HepG2 (cell line): Measurements from ENCODE around the gene PALM. TPM values are rescaled to one million over a fixed set of nuclear protein-coding genes. Genes with fewer than 3 reads are reported as not detected.

Source experiments
- GABPB1 ChIP-seq: IDR thresholded peaks from 2 replicates; pipeline ENCODE4 v1.6.1; 2016; ENCODE audit warnings: mild to moderate bottlenecking, missing genetic modification reagents, moderate library complexity, missing compliant biosample characterization
- ISX ChIP-seq: sonication (generic); formaldehyde crosslinking; conservative IDR thresholded peaks from 2 replicates; pipeline ENCODE4 v1.5.0; 2020; ENCODE audit warnings: missing genetic modification reagents
- KLF15 ChIP-seq: sonication (generic); formaldehyde crosslinking; IDR thresholded peaks from 2 replicates; pipeline ENCODE4 v1.8.1; 2023; ENCODE audit warnings: borderline replicate concordance, mild to moderate bottlenecking, inconsistent platforms, missing genetic modification reagents, mixed read lengths
- KMT2B ChIP-seq: IDR thresholded peaks from 2 replicates; pipeline ENCODE4 v1.6.1; 2016; ENCODE audit warnings: missing genetic modification reagents, missing compliant biosample characterization
- NCOA2 ChIP-seq: sonication (generic); formaldehyde crosslinking; IDR thresholded peaks from 2 replicates; pipeline ENCODE4 v1.8.0; 2022; ENCODE audit warnings: inconsistent platforms
- PPARG ChIP-seq: conservative IDR thresholded peaks from 2 replicates; pipeline ENCODE4 v1.6.1; 2016; ENCODE audit warnings: missing biosample characterization, missing genetic modification reagents
- ZNF558 ChIP-seq: sonication (generic); formaldehyde crosslinking; IDR thresholded peaks from 2 replicates; pipeline ENCODE4 v1.9.0; 2022; ENCODE audit warnings: mild to moderate bottlenecking, missing genetic modification reagents, borderline replicate concordance
- ZNF614 ChIP-seq: IDR thresholded peaks from 2 replicates; pipeline ENCODE4 v1.6.1; 2018; ENCODE audit warnings: missing biosample characterization, missing genetic modification reagents, inconsistent platforms, borderline replicate concordance
- ZSCAN9 ChIP-seq: IDR thresholded peaks from 2 replicates; pipeline ENCODE4 v1.6.1; 2016; ENCODE audit warnings: borderline replicate concordance
- polyA plus RNA-seq, 8 experiments: library from polyadenylated mRNA; depleted of rRNA in 3 of 8; stranded (reverse) in 7 of 8; unstranded in 1 of 8; fragments of >200 nt; fragmentation: Illumina TruSeq in 4 of 8; extraction: Trizol in 4 of 8; gene quantifications; 2 replicates each; pipeline versions ENCODE4 v1.2.1 to v1.2.3, GENCODE V29; 2011 to 2016; ENCODE audit warnings: low read depth in 4 of 8, missing spikeins in 1 of 8, mixed read lengths in 1 of 8; ENCODE audit not compliant: insufficient read depth in 1 of 8
- total RNA-seq, 5 experiments: library from RNA; depleted of rRNA; stranded (reverse); fragments of >200 nt; fragmentation: Illumina TruSeq; extraction: Trizol; gene quantifications; 2 replicates each; pipeline ENCODE4 v1.2.3, GENCODE V29; 2016; ENCODE audit warnings: low read depth in 1 of 5
- TF ChIP-seq, protein P1 (sequence below): sonication (generic); formaldehyde crosslinking; conservative IDR thresholded peaks from 2 replicates; pipeline ENCODE4 v1.4.0; 2020; ENCODE audit warnings: missing genetic modification reagents
- TF ChIP-seq, protein P2 (sequence below): IDR thresholded peaks from 2 replicates; pipeline ENCODE4 v1.6.1; 2012; ENCODE audit warnings: low read length, improper control_type of control experiment
- TF ChIP-seq, protein P3 (sequence below): sonication (generic); formaldehyde crosslinking; IDR thresholded peaks from 2 replicates; pipeline ENCODE4 v1.5.0; 2020; ENCODE audit warnings: mild to moderate bottlenecking, missing genetic modification reagents, moderate library complexity
- TF ChIP-seq, protein P4 (sequence below): IDR thresholded peaks from 2 replicates; pipeline ENCODE4 v1.6.1; 2016; ENCODE audit warnings: low read depth
- TF ChIP-seq, protein P5 (sequence below): sonication (generic); formaldehyde crosslinking; IDR thresholded peaks from 2 replicates; pipeline ENCODE4 v1.4.0; 2020; ENCODE audit warnings: mild to moderate bottlenecking, missing genetic modification reagents
- TF ChIP-seq, protein P6 (sequence below): sonication (generic); formaldehyde crosslinking; IDR thresholded peaks from 2 replicates; pipeline ENCODE4 v1.8.0; 2022; ENCODE audit warnings: missing genetic modification reagents, mild to moderate bottlenecking, moderate library complexity, borderline replicate concordance

The PALM gene
- total and polyA plus RNA-seq, 2 of the 13 experiments (the other 11 are each of a cell fraction or from before 2014, with no cell fraction given), result 4.0 to 9.7 TPM

DNA sequence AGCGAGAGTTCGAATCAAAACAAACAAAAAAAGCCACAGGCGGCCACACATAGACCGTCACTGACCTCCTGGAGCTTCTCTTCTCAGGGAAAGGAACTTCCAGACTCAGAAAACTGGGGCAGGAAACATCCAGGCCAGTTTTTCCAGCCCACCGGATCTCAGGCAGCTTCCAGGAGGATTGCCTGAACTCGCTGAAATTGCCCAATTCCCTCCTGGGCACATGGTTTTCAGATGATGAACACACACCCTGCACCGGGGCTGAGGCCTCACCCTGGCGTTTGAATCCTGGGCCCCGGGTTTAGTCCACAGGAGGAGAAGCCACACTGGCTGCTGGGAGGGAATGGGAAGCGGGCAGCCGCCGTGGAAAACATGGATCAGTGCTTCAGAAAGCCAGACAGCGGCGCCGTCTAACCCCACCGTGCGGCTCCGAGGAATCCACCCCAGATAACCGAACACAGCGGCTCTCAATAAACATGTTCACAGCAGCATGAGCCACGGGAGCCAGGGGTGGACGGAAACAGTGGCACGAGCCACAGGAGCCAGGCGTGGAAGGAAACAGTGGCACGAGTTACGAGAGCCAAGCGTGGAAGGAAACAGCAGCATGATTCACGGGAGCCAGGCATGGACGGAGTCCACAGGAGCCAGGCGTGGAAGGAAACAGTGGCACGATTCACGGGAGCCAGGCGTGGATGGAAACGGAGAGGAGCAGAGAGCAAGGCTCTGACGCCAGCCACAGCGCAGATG is 70.3 kb downstream of the PALM start (continued):
- TF ChIP-seq KMT2B (CRISPR knock-in tag) (peak; percentile 75), ISX (CRISPR knock-in tag) (peak; percentile 88; the same call in 1 of the 2 replicates), ZNF558 (CRISPR knock-in tag) (peak; percentile 79; the same call in 1 of the 2 replicates), ZSCAN9 (CRISPR knock-in tag) (peak; percentile 96), PPARG (CRISPR knock-in tag) (0 out of 2 replicates have a peak, but pooled peaks have one; percentile 31), KLF15 (CRISPR knock-in tag) (no peak), NCOA2 (CRISPR knock-in tag) (peak; percentile 81), GABPB1 (CRISPR knock-in tag) (peak; percentile 53), ZNF614 (CRISPR knock-in tag) (peak; percentile 80; the same call in 1 of the 2 replicates)
- TF ChIP-seq, protein P1, sequence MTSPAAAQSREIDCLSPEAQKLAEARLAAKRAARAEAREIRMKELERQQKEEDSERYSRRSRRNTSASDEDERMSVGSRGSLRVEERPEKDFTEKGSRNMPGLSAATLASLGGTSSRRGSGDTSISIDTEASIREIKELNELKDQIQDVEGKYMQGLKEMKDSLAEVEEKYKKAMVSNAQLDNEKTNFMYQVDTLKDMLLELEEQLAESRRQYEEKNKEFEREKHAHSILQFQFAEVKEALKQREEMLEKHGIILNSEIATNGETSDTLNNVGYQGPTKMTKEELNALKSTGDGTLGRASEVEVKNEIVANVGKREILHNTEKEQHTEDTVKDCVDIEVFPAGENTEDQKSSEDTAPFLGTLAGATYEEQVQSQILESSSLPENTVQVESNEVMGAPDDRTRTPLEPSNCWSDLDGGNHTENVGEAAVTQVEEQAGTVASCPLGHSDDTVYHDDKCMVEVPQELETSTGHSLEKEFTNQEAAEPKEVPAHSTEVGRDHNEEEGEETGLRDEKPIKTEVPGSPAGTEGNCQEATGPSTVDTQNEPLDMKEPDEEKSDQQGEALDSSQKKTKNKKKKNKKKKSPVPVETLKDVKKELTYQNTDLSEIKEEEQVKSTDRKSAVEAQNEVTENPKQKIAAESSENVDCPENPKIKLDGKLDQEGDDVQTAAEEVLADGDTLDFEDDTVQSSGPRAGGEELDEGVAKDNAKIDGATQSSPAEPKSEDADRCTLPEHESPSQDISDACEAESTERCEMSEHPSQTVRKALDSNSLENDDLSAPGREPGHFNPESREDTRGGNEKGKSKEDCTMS (CRISPR knock-in tag), result no peak
- TF ChIP-seq, protein P2, sequence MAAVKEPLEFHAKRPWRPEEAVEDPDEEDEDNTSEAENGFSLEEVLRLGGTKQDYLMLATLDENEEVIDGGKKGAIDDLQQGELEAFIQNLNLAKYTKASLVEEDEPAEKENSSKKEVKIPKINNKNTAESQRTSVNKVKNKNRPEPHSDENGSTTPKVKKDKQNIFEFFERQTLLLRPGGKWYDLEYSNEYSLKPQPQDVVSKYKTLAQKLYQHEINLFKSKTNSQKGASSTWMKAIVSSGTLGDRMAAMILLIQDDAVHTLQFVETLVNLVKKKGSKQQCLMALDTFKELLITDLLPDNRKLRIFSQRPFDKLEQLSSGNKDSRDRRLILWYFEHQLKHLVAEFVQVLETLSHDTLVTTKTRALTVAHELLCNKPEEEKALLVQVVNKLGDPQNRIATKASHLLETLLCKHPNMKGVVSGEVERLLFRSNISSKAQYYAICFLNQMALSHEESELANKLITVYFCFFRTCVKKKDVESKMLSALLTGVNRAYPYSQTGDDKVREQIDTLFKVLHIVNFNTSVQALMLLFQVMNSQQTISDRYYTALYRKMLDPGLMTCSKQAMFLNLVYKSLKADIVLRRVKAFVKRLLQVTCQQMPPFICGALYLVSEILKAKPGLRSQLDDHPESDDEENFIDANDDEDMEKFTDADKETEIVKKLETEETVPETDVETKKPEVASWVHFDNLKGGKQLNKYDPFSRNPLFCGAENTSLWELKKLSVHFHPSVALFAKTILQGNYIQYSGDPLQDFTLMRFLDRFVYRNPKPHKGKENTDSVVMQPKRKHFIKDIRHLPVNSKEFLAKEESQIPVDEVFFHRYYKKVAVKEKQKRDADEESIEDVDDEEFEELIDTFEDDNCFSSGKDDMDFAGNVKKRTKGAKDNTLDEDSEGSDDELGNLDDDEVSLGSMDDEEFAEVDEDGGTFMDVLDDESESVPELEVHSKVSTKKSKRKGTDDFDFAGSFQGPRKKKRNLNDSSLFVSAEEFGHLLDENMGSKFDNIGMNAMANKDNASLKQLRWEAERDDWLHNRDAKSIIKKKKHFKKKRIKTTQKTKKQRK, result no peak
- TF ChIP-seq, protein P3, sequence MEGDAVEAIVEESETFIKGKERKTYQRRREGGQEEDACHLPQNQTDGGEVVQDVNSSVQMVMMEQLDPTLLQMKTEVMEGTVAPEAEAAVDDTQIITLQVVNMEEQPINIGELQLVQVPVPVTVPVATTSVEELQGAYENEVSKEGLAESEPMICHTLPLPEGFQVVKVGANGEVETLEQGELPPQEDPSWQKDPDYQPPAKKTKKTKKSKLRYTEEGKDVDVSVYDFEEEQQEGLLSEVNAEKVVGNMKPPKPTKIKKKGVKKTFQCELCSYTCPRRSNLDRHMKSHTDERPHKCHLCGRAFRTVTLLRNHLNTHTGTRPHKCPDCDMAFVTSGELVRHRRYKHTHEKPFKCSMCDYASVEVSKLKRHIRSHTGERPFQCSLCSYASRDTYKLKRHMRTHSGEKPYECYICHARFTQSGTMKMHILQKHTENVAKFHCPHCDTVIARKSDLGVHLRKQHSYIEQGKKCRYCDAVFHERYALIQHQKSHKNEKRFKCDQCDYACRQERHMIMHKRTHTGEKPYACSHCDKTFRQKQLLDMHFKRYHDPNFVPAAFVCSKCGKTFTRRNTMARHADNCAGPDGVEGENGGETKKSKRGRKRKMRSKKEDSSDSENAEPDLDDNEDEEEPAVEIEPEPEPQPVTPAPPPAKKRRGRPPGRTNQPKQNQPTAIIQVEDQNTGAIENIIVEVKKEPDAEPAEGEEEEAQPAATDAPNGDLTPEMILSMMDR (CRISPR knock-in tag), result no peak
- TF ChIP-seq, protein P4, sequence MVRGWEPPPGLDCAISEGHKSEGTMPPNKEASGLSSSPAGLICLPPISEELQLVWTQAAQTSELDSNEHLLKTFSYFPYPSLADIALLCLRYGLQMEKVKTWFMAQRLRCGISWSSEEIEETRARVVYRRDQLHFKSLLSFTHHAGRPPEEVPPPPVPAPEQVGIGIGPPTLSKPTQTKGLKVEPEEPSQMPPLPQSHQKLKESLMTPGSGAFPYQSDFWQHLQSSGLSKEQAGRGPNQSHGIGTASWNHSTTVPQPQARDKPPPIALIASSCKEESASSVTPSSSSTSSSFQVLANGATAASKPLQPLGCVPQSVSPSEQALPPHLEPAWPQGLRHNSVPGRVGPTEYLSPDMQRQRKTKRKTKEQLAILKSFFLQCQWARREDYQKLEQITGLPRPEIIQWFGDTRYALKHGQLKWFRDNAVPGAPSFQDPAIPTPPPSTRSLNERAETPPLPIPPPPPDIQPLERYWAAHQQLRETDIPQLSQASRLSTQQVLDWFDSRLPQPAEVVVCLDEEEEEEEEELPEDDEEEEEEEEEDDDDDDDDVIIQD (CRISPR knock-in tag), result peak; percentile 48; the same call in 1 of the 2 replicates
- TF ChIP-seq, protein P5, sequence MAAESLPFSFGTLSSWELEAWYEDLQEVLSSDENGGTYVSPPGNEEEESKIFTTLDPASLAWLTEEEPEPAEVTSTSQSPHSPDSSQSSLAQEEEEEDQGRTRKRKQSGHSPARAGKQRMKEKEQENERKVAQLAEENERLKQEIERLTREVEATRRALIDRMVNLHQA, result no peak
- TF ChIP-seq, protein P6, sequence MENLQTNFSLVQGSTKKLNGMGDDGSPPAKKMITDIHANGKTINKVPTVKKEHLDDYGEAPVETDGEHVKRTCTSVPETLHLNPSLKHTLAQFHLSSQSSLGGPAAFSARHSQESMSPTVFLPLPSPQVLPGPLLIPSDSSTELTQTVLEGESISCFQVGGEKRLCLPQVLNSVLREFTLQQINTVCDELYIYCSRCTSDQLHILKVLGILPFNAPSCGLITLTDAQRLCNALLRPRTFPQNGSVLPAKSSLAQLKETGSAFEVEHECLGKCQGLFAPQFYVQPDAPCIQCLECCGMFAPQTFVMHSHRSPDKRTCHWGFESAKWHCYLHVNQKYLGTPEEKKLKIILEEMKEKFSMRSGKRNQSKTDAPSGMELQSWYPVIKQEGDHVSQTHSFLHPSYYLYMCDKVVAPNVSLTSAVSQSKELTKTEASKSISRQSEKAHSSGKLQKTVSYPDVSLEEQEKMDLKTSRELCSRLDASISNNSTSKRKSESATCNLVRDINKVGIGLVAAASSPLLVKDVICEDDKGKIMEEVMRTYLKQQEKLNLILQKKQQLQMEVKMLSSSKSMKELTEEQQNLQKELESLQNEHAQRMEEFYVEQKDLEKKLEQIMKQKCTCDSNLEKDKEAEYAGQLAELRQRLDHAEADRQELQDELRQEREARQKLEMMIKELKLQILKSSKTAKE, result no peak
